SK-N-SH treated with all-trans-retinoic acid at 6 μM for 48 hours (cell line): ENCODE measurements around the gene TTPAL.

ENCODE experiments used
- BACH2 ChIP-seq: fragments of 250-450 bp; sonication (Bioruptor Pico); IDR thresholded peaks from 2 replicates; pipeline ENCODE4 v1.9.0; 2021; ENCODE audit warnings: mild to moderate bottlenecking, borderline replicate concordance
- CSDC2 ChIP-seq: fragments of 250-450 bp; sonication (Bioruptor Pico); IDR thresholded peaks from 2 replicates; pipeline ENCODE4 v1.5.0; 2020; ENCODE audit warnings: mild to moderate bottlenecking, moderate library complexity
- ESRRG ChIP-seq: fragments of 250-450 bp; sonication (Bioruptor Pico); IDR thresholded peaks from 2 replicates; pipeline ENCODE4 v1.6.1; 2021; ENCODE audit warnings: mild to moderate bottlenecking
- GLIS3 ChIP-seq: fragments of 250-450 bp; sonication (Bioruptor Pico); IDR thresholded peaks from 2 replicates; pipeline ENCODE4 v1.5.0; 2020; ENCODE audit warnings: mild to moderate bottlenecking, moderate library complexity
- ISL1 ChIP-seq: fragments of 250-450 bp; sonication (Bioruptor Pico); IDR thresholded peaks from 2 replicates; pipeline ENCODE4 v2.1.2; 2022; ENCODE audit warnings: mild to moderate bottlenecking, moderate library complexity
- OSR1 ChIP-seq: fragments of 250-450 bp; sonication (Bioruptor Pico); IDR thresholded peaks from 2 replicates; pipeline ENCODE4 v1.8.0; 2022; ENCODE audit warnings: moderate library complexity, mild to moderate bottlenecking, inconsistent platforms
- RARB ChIP-seq: fragments of 250-450 bp; sonication (Bioruptor Pico); IDR thresholded peaks from 2 replicates; pipeline ENCODE4 v1.8.0; 2021; ENCODE audit warnings: mild to moderate bottlenecking, moderate library complexity
- ZFP30 ChIP-seq: fragments of 450-650 bp; formaldehyde crosslinking; IDR thresholded peaks from 2 replicates; pipeline ENCODE4 v1.5.0; 2022; ENCODE audit warnings: mild to moderate bottlenecking, moderate library complexity
- ZNF565 ChIP-seq: fragments of 450-650 bp; formaldehyde crosslinking; conservative IDR thresholded peaks from 2 replicates; pipeline ENCODE4 v1.5.0; 2020; ENCODE audit warnings: low read depth, mild to moderate bottlenecking, moderate library complexity
- ZNF70 ChIP-seq: fragments of 450-650 bp; formaldehyde crosslinking; IDR thresholded peaks from 2 replicates; pipeline ENCODE4 v1.5.0; 2020; ENCODE audit warnings: mild to moderate bottlenecking, moderate library complexity
- TF ChIP-seq, protein P1 (sequence below): fragments of 250-450 bp; sonication (Bioruptor Pico); IDR thresholded peaks from 2 replicates; pipeline ENCODE4 v1.5.1; 2021; ENCODE audit warnings: mild to moderate bottlenecking, moderate library complexity
- TF ChIP-seq, protein P2 (sequence below): fragments of 250-450 bp; sonication (Bioruptor Pico); IDR thresholded peaks from 2 replicates; pipeline ENCODE4 v1.8.0; 2020; ENCODE audit warnings: mild to moderate bottlenecking, moderate library complexity, borderline replicate concordance
- TF ChIP-seq, protein P3 (sequence below): fragments of 250-450 bp; sonication (Bioruptor Pico); IDR thresholded peaks from 2 replicates; pipeline ENCODE4 v1.8.0; 2021; ENCODE audit warnings: low read depth, mild to moderate bottlenecking, moderate library complexity, borderline replicate concordance
- TF ChIP-seq, protein P4 (sequence below): fragments of 250-450 bp; sonication (Bioruptor Pico); IDR thresholded peaks from 2 replicates; pipeline ENCODE4 v1.5.1; 2020; ENCODE audit warnings: low read depth, mild to moderate bottlenecking, moderate library complexity

DNA sequence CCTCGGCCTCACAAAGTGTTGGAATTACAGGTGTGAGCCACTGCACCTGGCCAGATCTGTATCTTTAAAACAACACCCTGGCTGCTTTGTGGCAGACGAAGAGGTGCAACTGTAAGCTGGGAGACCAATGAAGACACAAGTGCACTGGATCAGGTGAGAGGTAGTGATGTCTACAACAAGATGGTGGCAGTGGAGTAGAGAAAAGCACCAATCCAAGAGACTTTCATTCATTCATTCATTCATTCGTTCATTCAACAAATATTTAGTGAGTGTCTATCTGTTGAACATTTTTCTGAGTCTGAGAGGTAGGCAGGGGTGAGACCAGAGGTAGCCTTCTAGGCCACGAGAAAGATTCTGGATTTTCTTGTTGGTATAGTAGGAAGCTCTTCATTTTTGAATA is 36.9 kb upstream of the TTPAL start:
- TF ChIP-seq, protein P1, sequence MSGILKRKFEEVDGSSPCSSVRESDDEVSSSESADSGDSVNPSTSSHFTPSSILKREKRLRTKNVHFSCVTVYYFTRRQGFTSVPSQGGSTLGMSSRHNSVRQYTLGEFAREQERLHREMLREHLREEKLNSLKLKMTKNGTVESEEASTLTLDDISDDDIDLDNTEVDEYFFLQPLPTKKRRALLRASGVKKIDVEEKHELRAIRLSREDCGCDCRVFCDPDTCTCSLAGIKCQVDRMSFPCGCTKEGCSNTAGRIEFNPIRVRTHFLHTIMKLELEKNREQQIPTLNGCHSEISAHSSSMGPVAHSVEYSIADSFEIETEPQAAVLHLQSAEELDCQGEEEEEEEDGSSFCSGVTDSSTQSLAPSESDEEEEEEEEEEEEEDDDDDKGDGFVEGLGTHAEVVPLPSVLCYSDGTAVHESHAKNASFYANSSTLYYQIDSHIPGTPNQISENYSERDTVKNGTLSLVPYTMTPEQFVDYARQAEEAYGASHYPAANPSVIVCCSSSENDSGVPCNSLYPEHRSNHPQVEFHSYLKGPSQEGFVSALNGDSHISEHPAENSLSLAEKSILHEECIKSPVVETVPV (CRISPR knock-in tag): no peak
- TF ChIP-seq, protein P2, sequence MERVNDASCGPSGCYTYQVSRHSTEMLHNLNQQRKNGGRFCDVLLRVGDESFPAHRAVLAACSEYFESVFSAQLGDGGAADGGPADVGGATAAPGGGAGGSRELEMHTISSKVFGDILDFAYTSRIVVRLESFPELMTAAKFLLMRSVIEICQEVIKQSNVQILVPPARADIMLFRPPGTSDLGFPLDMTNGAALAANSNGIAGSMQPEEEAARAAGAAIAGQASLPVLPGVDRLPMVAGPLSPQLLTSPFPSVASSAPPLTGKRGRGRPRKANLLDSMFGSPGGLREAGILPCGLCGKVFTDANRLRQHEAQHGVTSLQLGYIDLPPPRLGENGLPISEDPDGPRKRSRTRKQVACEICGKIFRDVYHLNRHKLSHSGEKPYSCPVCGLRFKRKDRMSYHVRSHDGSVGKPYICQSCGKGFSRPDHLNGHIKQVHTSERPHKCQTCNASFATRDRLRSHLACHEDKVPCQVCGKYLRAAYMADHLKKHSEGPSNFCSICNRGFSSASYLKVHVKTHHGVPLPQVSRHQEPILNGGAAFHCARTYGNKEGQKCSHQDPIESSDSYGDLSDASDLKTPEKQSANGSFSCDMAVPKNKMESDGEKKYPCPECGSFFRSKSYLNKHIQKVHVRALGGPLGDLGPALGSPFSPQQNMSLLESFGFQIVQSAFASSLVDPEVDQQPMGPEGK (CRISPR knock-in tag): no peak
- TF ChIP-seq ZFP30 (CRISPR knock-in tag): no peak
- no peak for TF ChIP-seq CSDC2 (CRISPR knock-in tag)
- TF ChIP-seq ZNF70 (CRISPR knock-in tag): no peak
- no peak for TF ChIP-seq ZNF565
- TF ChIP-seq RARB (CRISPR knock-in tag): no peak
- TF ChIP-seq ISL1 (CRISPR knock-in tag): no peak
- TF ChIP-seq OSR1 (CRISPR knock-in tag): no peak
- TF ChIP-seq, protein P3, sequence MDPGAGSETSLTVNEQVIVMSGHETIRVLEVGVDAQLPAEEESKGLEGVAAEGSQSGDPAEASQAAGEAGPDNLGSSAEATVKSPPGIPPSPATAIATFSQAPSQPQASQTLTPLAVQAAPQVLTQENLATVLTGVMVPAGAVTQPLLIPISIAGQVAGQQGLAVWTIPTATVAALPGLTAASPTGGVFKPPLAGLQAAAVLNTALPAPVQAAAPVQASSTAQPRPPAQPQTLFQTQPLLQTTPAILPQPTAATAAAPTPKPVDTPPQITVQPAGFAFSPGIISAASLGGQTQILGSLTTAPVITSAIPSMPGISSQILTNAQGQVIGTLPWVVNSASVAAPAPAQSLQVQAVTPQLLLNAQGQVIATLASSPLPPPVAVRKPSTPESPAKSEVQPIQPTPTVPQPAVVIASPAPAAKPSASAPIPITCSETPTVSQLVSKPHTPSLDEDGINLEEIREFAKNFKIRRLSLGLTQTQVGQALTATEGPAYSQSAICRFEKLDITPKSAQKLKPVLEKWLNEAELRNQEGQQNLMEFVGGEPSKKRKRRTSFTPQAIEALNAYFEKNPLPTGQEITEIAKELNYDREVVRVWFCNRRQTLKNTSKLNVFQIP (CRISPR knock-in tag): no peak
- TF ChIP-seq, protein P4, sequence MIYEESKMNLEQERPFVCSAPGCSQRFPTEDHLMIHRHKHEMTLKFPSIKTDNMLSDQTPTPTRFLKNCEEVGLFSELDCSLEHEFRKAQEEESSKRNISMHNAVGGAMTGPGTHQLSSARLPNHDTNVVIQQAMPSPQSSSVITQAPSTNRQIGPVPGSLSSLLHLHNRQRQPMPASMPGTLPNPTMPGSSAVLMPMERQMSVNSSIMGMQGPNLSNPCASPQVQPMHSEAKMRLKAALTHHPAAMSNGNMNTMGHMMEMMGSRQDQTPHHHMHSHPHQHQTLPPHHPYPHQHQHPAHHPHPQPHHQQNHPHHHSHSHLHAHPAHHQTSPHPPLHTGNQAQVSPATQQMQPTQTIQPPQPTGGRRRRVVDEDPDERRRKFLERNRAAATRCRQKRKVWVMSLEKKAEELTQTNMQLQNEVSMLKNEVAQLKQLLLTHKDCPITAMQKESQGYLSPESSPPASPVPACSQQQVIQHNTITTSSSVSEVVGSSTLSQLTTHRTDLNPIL (CRISPR knock-in tag): no peak
- no peak for TF ChIP-seq BACH2 (CRISPR knock-in tag)
- no peak for TF ChIP-seq GLIS3 (CRISPR knock-in tag)
- TF ChIP-seq ESRRG: no peak
